Fibroblast of pulmonary artery (primary cell): Measurements from ENCODE around the gene METTL25B.

ENCODE experiments used
- DNase-seq: peaks from one replicate; pipeline ENCODE4 v3.0.0-alpha.2; 2010; ENCODE audit warnings: low read depth
- H3K4me3 ChIP-seq: replicated peaks from 2 replicates; pipeline ENCODE4 v1.5.1; 2011; ENCODE audit warnings: low read depth, mild to moderate bottlenecking, control low read depth, low read length, moderate library complexity
- CTCF ChIP-seq: IDR thresholded peaks from 2 replicates; pipeline ENCODE4 v1.5.1; 2011; ENCODE audit warnings: mild to moderate bottlenecking, control low read depth, low read length, inconsistent platforms; ENCODE audit errors: missing control alignments

The METTL25B gene

GRCh38 chr1:156749419-156750118, 21.3 kb downstream of the METTL25B start:
- TF ChIP-seq CTCF, result no peak
- peak overlapping the region; percentile 93 for H3K4me3 ChIP-seq
- DNase-seq, result no peak

GRCh38 chr1:156750191-156750672, 22.0 kb downstream of the METTL25B start:
- DNase-seq, result no peak
- no peak for TF ChIP-seq CTCF
- H3K4me3 ChIP-seq, result peak overlapping the region; percentile 93

- DNase-seq, result no peak
- peak overlapping the region; percentile 93 for H3K4me3 ChIP-seq
- TF ChIP-seq CTCF, result no peak
Observed at GRCh38 chr1:156750711-156751450, 22.6 kb downstream of the METTL25B start.

- H3K4me3 ChIP-seq, result peak within 1 kb of the TSS; percentile 93
- no peak for TF ChIP-seq CTCF
- DNase-seq, result no peak
Observed at GRCh38 chr1:156751451-156751756, 23.1 kb downstream of the METTL25B start, which contains the start of gene HDGF. HDGF (minus strand) TSS chr1:156751675; CDS start chr1:156751429, 246 bp downstream.

- peak overlapping the region; percentile 93 for H3K4me3 ChIP-seq
- peak; percentile 97 for DNase-seq
Observed at GRCh38 chr1:156751757-156752481, 23.6 kb downstream of the METTL25B start.

More at GRCh38 chr1:156751757-156752481, 23.6 kb downstream of the METTL25B start:
- no peak for TF ChIP-seq CTCF
